ENCODE measurements around the gene OR2A1. TPM values are rescaled to one million over a fixed set of nuclear protein-coding genes. Genes with fewer than 3 reads are reported as not detected.
"Not testable (repeated sequence)": the region's sequence is repeated elsewhere in the genome, so short reads cannot be mapped to it uniquely, and the experiment has no call there.

Gene OR2A1
- total RNA-seq (2014; rRNA removed; shearing (Covaris generic); ENCODE audit: low replicate concordance): not detected in 2 replicates

DNA sequence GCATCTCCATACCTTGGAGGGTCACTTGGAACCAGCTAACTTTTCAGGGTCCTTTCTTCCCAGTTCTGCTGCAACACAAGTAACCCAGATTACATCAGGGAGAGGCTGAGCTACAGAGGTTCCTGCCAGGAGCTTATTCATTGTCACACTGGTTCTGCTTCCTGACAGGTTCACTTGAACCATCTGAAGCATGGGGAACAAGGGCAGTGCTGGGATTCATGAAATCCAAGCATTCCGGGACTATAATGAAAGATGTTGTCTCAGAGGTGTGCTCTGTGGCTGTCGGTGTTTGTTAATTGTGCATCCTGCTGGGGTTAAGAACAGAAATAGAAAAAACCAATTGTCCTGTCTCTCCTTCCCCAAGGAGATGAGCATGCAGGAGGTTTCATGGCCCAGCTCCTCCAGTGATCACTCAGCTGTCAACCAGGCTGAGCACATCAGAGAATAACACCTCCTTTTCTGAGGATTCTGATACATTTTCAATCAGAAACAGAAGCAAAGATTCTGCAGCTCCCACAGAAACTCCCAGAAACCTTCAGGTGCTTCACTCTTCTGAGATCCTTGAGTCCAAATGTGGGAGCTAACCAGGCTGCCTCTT lies at the start of gene OR2A1:
Gene OR2A1 (plus strand): TSS at position 548 of the 598 bp plus-strand sequence. CDS start 5,706 bp downstream, outside the sequence.
- not testable (repeated sequence) for H3K79me2 ChIP-seq (ENCODE audit: low read length); H3K36me3 ChIP-seq (ENCODE audit: insufficient read depth, low read length); H4K20me1 ChIP-seq (ENCODE audit: insufficient read depth, low read depth, low read length); H3K27ac ChIP-seq (ENCODE audit: low read length); H3K4me1 ChIP-seq (ENCODE audit: low read length); H3K4me2 ChIP-seq (ENCODE audit: low read depth, low read length, poor library complexity, severe bottlenecking); DNase-seq; H3K9ac ChIP-seq (ENCODE audit: low read length); H2AFZ ChIP-seq (ENCODE audit: low read length); H3K4me3 ChIP-seq (ENCODE audit: low read length); H3K27me3 ChIP-seq (ENCODE audit: low read length); H3K9me2 ChIP-seq (replicated peaks; ENCODE audit: insufficient read depth, low read length); H3K9me3 ChIP-seq (ENCODE audit: low read length)

DNA sequence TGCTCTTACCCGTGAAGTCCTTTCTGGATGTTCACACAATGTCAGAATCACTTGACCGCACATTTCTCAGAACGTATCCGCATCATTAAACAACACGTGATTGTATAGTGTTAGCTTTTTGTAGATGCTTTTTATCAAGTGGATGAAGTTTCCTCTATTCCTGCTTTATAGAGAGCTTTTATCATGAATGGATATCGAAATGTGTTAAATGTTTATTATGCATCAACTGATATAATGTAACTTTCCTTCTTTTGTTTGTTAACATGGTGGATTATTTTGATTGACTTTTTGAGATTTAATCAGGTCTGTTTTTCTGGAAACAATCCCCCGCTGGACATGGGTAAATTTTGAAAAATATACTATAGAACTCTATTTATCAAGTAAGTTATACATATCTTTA lies 47.5 kb upstream of the OR2A1 start, which contains the start of gene OR2A7:
Gene OR2A7 (minus strand): TSS at position 101 of the 400 bp plus-strand sequence. CDS start 5,164 bp downstream, outside the sequence.
- not testable (repeated sequence) for H3K36me3 ChIP-seq (ENCODE audit: insufficient read depth, low read length); H3K4me3 ChIP-seq (ENCODE audit: low read length)

GRCh38 chr7:144269188-144269587 lies 43.0 kb upstream of the OR2A1 start, which contains the start of gene CTAGE8:
CTAGE8 (minus strand) TSS chr7:144269288; CDS start chr7:144269250, 38 bp downstream.
- not testable (repeated sequence) for H3K4me2 ChIP-seq (ENCODE audit: low read depth, low read length, poor library complexity, severe bottlenecking); H3K9me3 ChIP-seq (ENCODE audit: low read length); H3K27ac ChIP-seq (ENCODE audit: low read length); H3K4me1 ChIP-seq (ENCODE audit: low read length); H3K27me3 ChIP-seq (ENCODE audit: low read length); H3K9ac ChIP-seq (ENCODE audit: low read length); H3K4me3 ChIP-seq (ENCODE audit: low read length); H3K79me2 ChIP-seq (ENCODE audit: low read length); H2AFZ ChIP-seq (ENCODE audit: low read length); H3K9me2 ChIP-seq (replicated peaks; ENCODE audit: insufficient read depth, low read length); DNase-seq; H3K36me3 ChIP-seq (ENCODE audit: insufficient read depth, low read length); H4K20me1 ChIP-seq (ENCODE audit: insufficient read depth, low read depth, low read length)

More for the DNA sequence above, 47.5 kb upstream of the OR2A1 start, which contains the start of gene OR2A7:
- H2AFZ ChIP-seq (ENCODE audit: low read length); DNase-seq; H3K79me2 ChIP-seq (ENCODE audit: low read length); H3K9me3 ChIP-seq (ENCODE audit: low read length); H3K27ac ChIP-seq (ENCODE audit: low read length); H3K9ac ChIP-seq (ENCODE audit: low read length); H3K9me2 ChIP-seq (replicated peaks; ENCODE audit: insufficient read depth, low read length); H4K20me1 ChIP-seq (ENCODE audit: insufficient read depth, low read depth, low read length); H3K4me2 ChIP-seq (ENCODE audit: low read depth, low read length, poor library complexity, severe bottlenecking); H3K27me3 ChIP-seq (ENCODE audit: low read length); H3K4me1 ChIP-seq (ENCODE audit: low read length): not testable (repeated sequence)

DNA sequence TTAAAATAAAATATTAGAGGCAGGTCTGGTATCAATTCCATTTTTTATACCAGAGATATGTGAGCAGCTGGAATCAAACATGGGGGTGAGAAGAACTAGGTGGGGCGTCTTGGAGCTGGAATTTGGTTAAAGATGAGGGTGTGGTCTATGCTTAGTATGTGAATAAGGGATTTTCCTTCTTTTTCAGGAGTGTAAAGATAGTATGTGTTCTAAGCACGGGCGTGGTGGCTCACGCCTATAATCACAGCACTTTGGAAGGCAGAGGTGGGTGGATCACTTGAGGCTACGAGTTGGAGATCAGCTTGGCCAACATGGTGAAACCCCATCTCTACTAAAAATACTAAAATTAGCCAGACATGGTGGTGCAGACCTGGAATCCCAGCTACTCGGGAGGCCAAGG lies 36.9 kb upstream of the OR2A1 start:
- H3K4me2 ChIP-seq (ENCODE audit: low read depth, low read length, poor library complexity, severe bottlenecking); H3K27me3 ChIP-seq (ENCODE audit: low read length): not testable (repeated sequence)

GRCh38 chr7:144280010-144280409 lies 32.2 kb upstream of the OR2A1 start:
- H3K4me3 ChIP-seq (ENCODE audit: low read length); H3K4me2 ChIP-seq (ENCODE audit: low read depth, low read length, poor library complexity, severe bottlenecking); H3K4me1 ChIP-seq (ENCODE audit: low read length); H3K27me3 ChIP-seq (ENCODE audit: low read length); DNase-seq; H3K9me2 ChIP-seq (replicated peaks; ENCODE audit: insufficient read depth, low read length); H2AFZ ChIP-seq (ENCODE audit: low read length); H3K9ac ChIP-seq (ENCODE audit: low read length); H4K20me1 ChIP-seq (ENCODE audit: insufficient read depth, low read depth, low read length); H3K36me3 ChIP-seq (ENCODE audit: insufficient read depth, low read length); H3K27ac ChIP-seq (ENCODE audit: low read length); H3K79me2 ChIP-seq (ENCODE audit: low read length); H3K9me3 ChIP-seq (ENCODE audit: low read length): not testable (repeated sequence)

More for the DNA sequence above, 36.9 kb upstream of the OR2A1 start:
- H3K27ac ChIP-seq (ENCODE audit: low read length); H3K9ac ChIP-seq (ENCODE audit: low read length); H3K9me2 ChIP-seq (replicated peaks; ENCODE audit: insufficient read depth, low read length); H3K79me2 ChIP-seq (ENCODE audit: low read length); DNase-seq; H3K9me3 ChIP-seq (ENCODE audit: low read length); H3K36me3 ChIP-seq (ENCODE audit: insufficient read depth, low read length); H3K4me1 ChIP-seq (ENCODE audit: low read length); H4K20me1 ChIP-seq (ENCODE audit: insufficient read depth, low read depth, low read length); H3K4me3 ChIP-seq (ENCODE audit: low read length); H2AFZ ChIP-seq (ENCODE audit: low read length): not testable (repeated sequence)

DNA sequence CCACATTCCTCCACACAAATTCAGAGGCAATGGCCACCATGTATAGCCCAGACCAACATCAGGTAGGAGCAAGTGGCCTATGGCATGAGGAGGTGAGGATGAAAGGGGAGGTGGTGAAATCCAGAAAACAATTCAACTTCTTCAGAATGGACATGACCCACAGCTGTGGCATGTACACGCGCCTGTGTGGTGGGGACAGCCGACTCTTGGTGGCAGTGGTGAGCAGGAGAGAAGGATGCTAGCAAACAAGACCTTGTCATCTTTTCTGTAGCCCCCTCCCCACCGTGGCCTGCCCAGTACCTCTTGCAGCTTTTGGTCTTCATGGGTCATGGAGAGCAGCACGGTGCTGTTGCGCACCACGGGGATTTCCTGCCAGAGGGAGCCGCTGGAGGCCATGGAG lies 30.2 kb upstream of the OR2A1 start:
- H3K79me2 ChIP-seq (ENCODE audit: low read length); H3K9me2 ChIP-seq (replicated peaks; ENCODE audit: insufficient read depth, low read length); H3K27me3 ChIP-seq (ENCODE audit: low read length): not testable (repeated sequence)

GRCh38 chr7:144282490-144282889 lies 29.7 kb upstream of the OR2A1 start:
- not testable (repeated sequence) for H3K4me2 ChIP-seq (ENCODE audit: low read depth, low read length, poor library complexity, severe bottlenecking); H3K36me3 ChIP-seq (ENCODE audit: insufficient read depth, low read length); H2AFZ ChIP-seq (ENCODE audit: low read length); H3K27ac ChIP-seq (ENCODE audit: low read length); H3K79me2 ChIP-seq (ENCODE audit: low read length); H3K4me1 ChIP-seq (ENCODE audit: low read length); H3K9me2 ChIP-seq (replicated peaks; ENCODE audit: insufficient read depth, low read length); H3K27me3 ChIP-seq (ENCODE audit: low read length); H3K4me3 ChIP-seq (ENCODE audit: low read length); H3K9me3 ChIP-seq (ENCODE audit: low read length); H4K20me1 ChIP-seq (ENCODE audit: insufficient read depth, low read depth, low read length); H3K9ac ChIP-seq (ENCODE audit: low read length); DNase-seq

More for the DNA sequence above, 30.2 kb upstream of the OR2A1 start:
- not testable (repeated sequence) for H2AFZ ChIP-seq (ENCODE audit: low read length); H4K20me1 ChIP-seq (ENCODE audit: insufficient read depth, low read depth, low read length); H3K27ac ChIP-seq (ENCODE audit: low read length); H3K4me2 ChIP-seq (ENCODE audit: low read depth, low read length, poor library complexity, severe bottlenecking); H3K9me3 ChIP-seq (ENCODE audit: low read length); H3K4me3 ChIP-seq (ENCODE audit: low read length); H3K36me3 ChIP-seq (ENCODE audit: insufficient read depth, low read length); H3K4me1 ChIP-seq (ENCODE audit: low read length); DNase-seq; H3K9ac ChIP-seq (ENCODE audit: low read length)

GRCh38 chr7:144283716-144284115 lies 28.5 kb upstream of the OR2A1 start:
- DNase-seq; H3K27me3 ChIP-seq (ENCODE audit: low read length); H3K9me3 ChIP-seq (ENCODE audit: low read length); H3K4me1 ChIP-seq (ENCODE audit: low read length); H3K4me3 ChIP-seq (ENCODE audit: low read length); H3K79me2 ChIP-seq (ENCODE audit: low read length); H3K36me3 ChIP-seq (ENCODE audit: insufficient read depth, low read length); H4K20me1 ChIP-seq (ENCODE audit: insufficient read depth, low read depth, low read length); H2AFZ ChIP-seq (ENCODE audit: low read length); H3K27ac ChIP-seq (ENCODE audit: low read length); H3K4me2 ChIP-seq (ENCODE audit: low read depth, low read length, poor library complexity, severe bottlenecking); H3K9me2 ChIP-seq (replicated peaks; ENCODE audit: insufficient read depth, low read length); H3K9ac ChIP-seq (ENCODE audit: low read length): not testable (repeated sequence)

Measured in Karpas-422 (cell line).